Mucosa of rectum (tissue), 2 donors: ENCODE measurements around the gene MTG2.

Experiments
- H3K27ac ChIP-seq, 2 donors: one replicate each; pipeline ENCODE4 v1.7.0; 2013; ENCODE audit warnings: inconsistent platforms in 2 of 2, low read depth in 2 of 2, low read length in 2 of 2
- H3K27me3 ChIP-seq, 2 donors: one replicate each; pipeline ENCODE4 v1.7.0; 2013; ENCODE audit warnings: low read length in 2 of 2; ENCODE audit not compliant: control insufficient read depth in 2 of 2, insufficient read depth in 2 of 2
- H3K36me3 ChIP-seq, 2 donors: one replicate each; pipeline ENCODE4 v1.7.0; 2013; ENCODE audit warnings: low read length in 2 of 2; ENCODE audit not compliant: control insufficient read depth in 2 of 2, insufficient read depth in 2 of 2
- H3K4me1 ChIP-seq, 2 donors: one replicate each; pipeline ENCODE4 v1.7.0; 2013; ENCODE audit warnings: low read length in 2 of 2, mild to moderate bottlenecking in 1 of 2; ENCODE audit not compliant: control insufficient read depth in 2 of 2, insufficient read depth in 2 of 2
- H3K4me3 ChIP-seq, 2 donors: one replicate each; pipeline ENCODE4 v1.7.0; 2013; ENCODE audit warnings: low read length in 2 of 2
- H3K9ac ChIP-seq, 2 donors: one replicate each; pipeline ENCODE4 v1.7.0; 2013; ENCODE audit warnings: low read length in 2 of 2, low read depth in 1 of 2, mild to moderate bottlenecking in 1 of 2
- H3K9me3 ChIP-seq, 2 donors: one replicate each; pipeline ENCODE4 v1.7.0; 2013; ENCODE audit warnings: low read length in 2 of 2; ENCODE audit not compliant: control insufficient read depth in 2 of 2
- donor health status: healthy.
- donor health status: Normal muscosa, but diverticular disease.

MTG2 gene

GRCh38 chr20:62181808-62182207 is 1.0 kb upstream of the MTG2 start:
- no peaks in the 10 kb centered on the region for H3K27me3 ChIP-seq
- peaks cover 11 to 14% of the 10 kb centered on the region in 2 donors for H3K4me1 ChIP-seq
- H3K27ac ChIP-seq = peak overlapping the region in 1 of 2 donors; percentile 95
- no peaks in the 10 kb centered on the region for H3K9me3 ChIP-seq
- peaks cover 4 to 5% of the 10 kb centered on the region in 2 donors for H3K36me3 ChIP-seq
- H3K9ac ChIP-seq = peak overlapping the region; percentile 83 to 97
- H3K4me3 ChIP-seq = peak overlapping the region; percentile 93 to 98

- peak overlapping the region; percentile 93 to 98 for H3K4me3 ChIP-seq
- no peaks in the 10 kb centered on the region for H3K9me3 ChIP-seq
- H3K9ac ChIP-seq = peak overlapping the region; percentile 82 to 97
- H3K36me3 ChIP-seq = peaks cover 4 to 5% of the 10 kb centered on the region in 2 donors
- peak overlapping the region; percentile 90 to 95 for H3K27ac ChIP-seq
- H3K4me1 ChIP-seq = peaks cover 11 to 14% of the 10 kb centered on the region in 2 donors
- H3K27me3 ChIP-seq = no peaks in the 10 kb centered on the region
Measured at GRCh38 chr20:62183426-62184142, 756 bp downstream of the MTG2 start.

GRCh38 chr20:62186096-62186426 is 3.2 kb downstream of the MTG2 start:
- H3K9ac ChIP-seq = no peak overlapping the region
- peaks cover 11 to 14% of the 10 kb centered on the region in 2 donors for H3K4me1 ChIP-seq
- H3K9me3 ChIP-seq = no peaks in the 10 kb centered on the region
- no peak overlapping the region for H3K4me3 ChIP-seq
- H3K27me3 ChIP-seq = no peaks in the 10 kb centered on the region
- H3K27ac ChIP-seq = no peak overlapping the region
- H3K36me3 ChIP-seq = peaks cover 0 to 7% of the 10 kb centered on the region in 2 donors

GRCh38 chr20:62186887-62187866 is 4.3 kb downstream of the MTG2 start:
- Histone ChIP-seq H3K36me3 (peaks cover 0 to 8% of the 10 kb centered on the region in 2 donors), H3K27ac (no peak overlapping the region), H3K4me3 (no peak overlapping the region), H3K9ac (no peak overlapping the region), H3K4me1 (peaks cover 8 to 10% of the 10 kb centered on the region in 2 donors), H3K27me3 (no peaks in the 10 kb centered on the region), H3K9me3 (no peaks in the 10 kb centered on the region)

- H3K36me3 ChIP-seq = peaks cover 11 to 23% of the 10 kb centered on the region in 2 donors
- no peaks in the 10 kb centered on the region for H3K9me3 ChIP-seq
- H3K9ac ChIP-seq = no peak overlapping the region
- no peak overlapping the region for H3K27ac ChIP-seq
- H3K27me3 ChIP-seq = no peaks in the 10 kb centered on the region
- H3K4me1 ChIP-seq = no peaks in the 10 kb centered on the region
- no peak overlapping the region for H3K4me3 ChIP-seq
Measured at GRCh38 chr20:62190639-62191411, 8.0 kb downstream of the MTG2 start.

GRCh38 chr20:62191781-62192559 is 9.1 kb downstream of the MTG2 start:
- peaks cover 11 to 25% of the 10 kb centered on the region in 2 donors for H3K36me3 ChIP-seq
- H3K4me1 ChIP-seq = no peaks in the 10 kb centered on the region

GRCh38 chr20:62192635-62193034 is 9.8 kb downstream of the MTG2 start:
- H3K27ac ChIP-seq = no peak overlapping the region
- no peak overlapping the region for H3K9ac ChIP-seq
- no peak overlapping the region for H3K4me3 ChIP-seq
- no peaks in the 10 kb centered on the region for H3K4me1 ChIP-seq
- peaks cover 13 to 29% of the 10 kb centered on the region in 2 donors for H3K36me3 ChIP-seq
- H3K27me3 ChIP-seq = no peaks in the 10 kb centered on the region
- no peaks in the 10 kb centered on the region for H3K9me3 ChIP-seq

More at GRCh38 chr20:62191781-62192559, 9.1 kb downstream of the MTG2 start:
- no peak overlapping the region for H3K9ac ChIP-seq
- H3K27ac ChIP-seq = no peak overlapping the region
- H3K9me3 ChIP-seq = no peaks in the 10 kb centered on the region
- no peaks in the 10 kb centered on the region for H3K27me3 ChIP-seq
- no peak overlapping the region for H3K4me3 ChIP-seq

GRCh38 chr20:62193079-62194025 is 10.5 kb downstream of the MTG2 start:
- H3K9me3 ChIP-seq = no peaks in the 10 kb centered on the region
- H3K36me3 ChIP-seq = peaks cover 19 to 36% of the 10 kb centered on the region in 2 donors
- no peaks in the 10 kb centered on the region for H3K4me1 ChIP-seq
- H3K27ac ChIP-seq = no peak overlapping the region
- no peaks in the 10 kb centered on the region for H3K27me3 ChIP-seq
- no peak overlapping the region for H3K9ac ChIP-seq
- H3K4me3 ChIP-seq = no peak overlapping the region
